ENCODE results near the gene SHISA8. TPM values are rescaled to one million over a fixed set of nuclear protein-coding genes. Genes with fewer than 3 reads are reported as not detected.
A peak's percentile ranks its signal among the peaks of the same experiment; 100 is the strongest.

Gene SHISA8
- total RNA-seq, 1 donor from 2014 or later = not detected

DNA sequence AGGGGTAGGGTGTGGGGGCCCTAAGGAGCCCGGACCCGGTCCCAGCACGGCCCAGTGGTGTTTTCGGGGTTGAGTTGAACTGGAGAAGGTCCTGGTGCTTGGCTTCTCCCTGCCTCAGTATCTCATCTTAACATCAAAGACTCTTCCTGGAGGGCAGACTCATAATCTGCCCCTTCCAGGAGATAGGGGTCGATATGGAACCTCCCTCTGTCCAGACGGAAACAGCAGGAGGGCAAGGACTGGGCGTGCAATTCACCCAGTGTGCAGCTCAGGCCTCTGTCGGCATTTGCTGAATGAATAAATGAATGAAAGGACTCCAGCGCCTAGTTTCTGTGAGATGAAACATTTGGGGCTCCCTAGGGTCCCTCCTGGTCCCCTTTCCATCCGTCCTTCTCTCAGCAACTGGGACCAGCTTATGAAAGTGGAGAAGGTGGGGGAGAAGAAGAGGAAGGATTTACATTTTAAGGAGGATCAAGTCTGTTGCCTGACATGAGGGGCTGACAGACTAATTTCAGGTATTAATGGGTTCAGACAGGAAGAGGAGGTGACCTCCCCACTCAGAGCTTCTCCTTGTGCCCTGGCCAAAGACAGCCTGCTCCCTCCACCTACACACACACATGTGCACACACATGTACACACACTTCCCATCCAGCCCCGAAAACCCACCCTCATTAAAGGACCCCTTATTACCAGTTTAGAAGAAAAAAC lies 1.1 kb upstream of the SHISA8 start:
- DNase-seq (ENCODE audit: low read depth in 2 of 2) = no peak

- no peak for DNase-seq (ENCODE audit: low read depth in 2 of 2)
Measured at GRCh38 chr22:41914611-41915034, 251 bp downstream of the SHISA8 start.

GRCh38 chr22:41913842-41914534 lies 886 bp downstream of the SHISA8 start:
- DNase-seq (ENCODE audit: low read depth in 2 of 2) = no peak

DNA sequence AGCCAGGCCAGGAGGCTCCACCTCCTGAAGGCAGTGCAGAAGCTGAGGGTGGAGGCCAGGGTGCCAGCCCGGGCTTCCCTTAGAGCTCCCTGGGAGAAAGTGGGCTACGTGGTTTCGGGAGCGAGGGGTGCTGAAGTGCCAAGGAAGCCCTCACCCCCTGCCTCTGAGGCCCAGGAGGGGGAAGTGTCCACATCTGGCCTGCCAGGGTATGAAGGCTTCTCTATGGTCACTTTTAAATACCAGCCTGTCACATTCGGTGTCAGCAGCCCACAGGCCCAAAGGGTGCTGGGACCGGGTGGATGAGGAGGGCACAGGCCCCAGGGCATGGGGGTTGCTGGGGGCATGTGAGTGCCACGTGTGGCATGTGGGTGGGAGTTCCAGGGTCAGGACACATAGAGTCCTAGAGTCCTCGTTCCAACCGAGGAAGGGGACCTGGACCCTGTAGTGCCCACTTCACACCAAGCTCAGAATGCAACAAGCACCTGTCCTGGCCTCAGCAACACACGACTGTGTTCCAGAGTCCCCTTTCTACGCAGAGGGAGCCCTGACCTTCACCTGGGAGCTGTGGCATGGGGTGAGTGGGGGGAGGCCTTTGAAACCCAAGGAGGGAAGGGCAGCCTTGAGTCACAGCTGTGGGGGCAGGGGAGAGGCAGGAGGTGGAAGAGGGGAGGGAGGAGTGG lies 1.7 kb downstream of the SHISA8 start:
- DNase-seq (ENCODE audit: low read depth in 2 of 2) = no peak

GRCh38 chr22:41912338-41913039 lies 2.4 kb downstream of the SHISA8 start:
- no peak for DNase-seq (ENCODE audit: low read depth in 2 of 2)

GRCh38 chr22:41911001-41911611 lies 3.8 kb downstream of the SHISA8 start:
- DNase-seq (ENCODE audit: low read depth in 2 of 2) = no peak

GRCh38 chr22:41910050-41911000 lies 4.5 kb downstream of the SHISA8 start:
- peak; percentile 17 to 21 for DNase-seq (ENCODE audit: low read depth in 2 of 2)

DNA sequence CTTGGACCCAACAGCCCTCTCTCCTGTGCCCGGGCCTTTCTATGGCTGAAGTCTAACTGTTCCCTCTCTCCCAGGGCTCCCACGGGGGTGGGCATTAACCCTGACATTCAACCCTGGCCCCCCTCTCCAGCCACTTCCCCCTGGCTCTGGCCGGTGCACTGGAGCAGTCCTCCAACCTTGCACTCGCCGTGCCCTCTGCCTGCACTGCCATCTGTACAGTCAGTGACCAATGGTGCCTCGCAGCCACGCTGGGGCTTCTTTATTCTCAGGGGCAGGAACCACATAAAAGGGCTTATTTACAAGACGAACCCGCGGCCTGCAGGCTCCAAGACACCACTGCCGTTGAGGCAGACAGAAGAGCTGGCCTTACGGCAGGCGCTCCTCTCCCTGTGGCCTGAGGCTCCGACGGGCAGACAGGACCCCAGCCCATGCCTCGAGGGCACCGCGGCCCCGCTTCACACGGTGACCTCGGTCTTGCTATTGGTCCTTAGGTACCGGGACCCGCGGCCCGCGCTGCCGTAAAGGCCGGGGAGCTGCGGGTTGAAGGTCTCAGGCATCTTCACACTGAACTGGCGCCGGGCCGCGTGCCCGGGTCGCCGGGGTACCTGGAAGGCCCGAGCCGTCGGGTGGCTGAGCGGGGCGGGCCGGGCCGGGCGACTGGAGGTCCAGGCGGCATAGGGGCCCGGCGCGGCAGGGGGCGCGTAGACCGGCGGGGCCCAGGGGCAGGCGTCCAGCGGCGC lies 5.4 kb downstream of the SHISA8 start:
- DNase-seq (ENCODE audit: low read depth in 2 of 2) = no peak

DNA sequence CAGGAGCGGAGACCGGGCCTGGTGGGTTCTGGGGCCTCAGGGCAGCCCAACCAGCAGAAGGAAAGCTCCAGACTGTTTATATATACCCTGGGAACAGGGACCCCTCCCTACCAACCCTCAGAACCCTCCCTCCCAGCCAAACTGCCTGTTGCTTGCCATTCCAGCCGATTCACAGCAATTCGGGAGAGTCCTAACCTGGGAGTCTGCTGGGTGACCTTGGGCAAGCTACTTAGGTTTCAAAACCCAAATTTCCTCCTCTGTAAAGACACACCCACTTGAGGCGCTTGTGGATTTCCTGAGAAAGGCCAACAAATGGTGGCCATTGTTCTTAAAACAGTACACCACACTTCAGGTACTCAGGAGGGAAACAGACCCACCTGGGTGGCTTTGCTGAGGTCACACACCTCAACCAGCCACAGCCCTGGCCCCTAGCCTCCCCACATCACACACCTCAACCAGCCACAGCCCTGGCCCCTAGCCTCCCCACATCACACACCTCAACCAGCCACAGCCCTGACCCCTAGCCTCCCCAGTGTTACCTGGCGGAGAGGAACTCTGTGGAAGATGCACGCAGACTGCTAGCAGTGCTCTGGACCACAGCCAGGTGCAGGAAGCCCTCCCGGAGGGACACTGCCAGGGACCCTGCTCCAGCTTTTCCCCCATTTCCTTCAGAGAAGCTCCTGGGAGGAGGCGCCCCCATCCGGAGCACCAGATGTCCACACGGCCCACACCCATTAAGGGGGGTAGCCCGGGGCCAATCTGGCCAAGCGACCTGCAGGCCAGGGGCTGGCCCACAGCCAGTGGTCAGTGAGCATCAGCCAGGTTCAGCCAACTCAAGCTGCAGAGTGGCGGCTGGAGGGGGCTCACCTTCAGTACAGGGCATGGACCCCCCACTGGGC lies 6.2 kb downstream of the SHISA8 start:
- no peak for DNase-seq (ENCODE audit: low read depth in 2 of 2)

DNA sequence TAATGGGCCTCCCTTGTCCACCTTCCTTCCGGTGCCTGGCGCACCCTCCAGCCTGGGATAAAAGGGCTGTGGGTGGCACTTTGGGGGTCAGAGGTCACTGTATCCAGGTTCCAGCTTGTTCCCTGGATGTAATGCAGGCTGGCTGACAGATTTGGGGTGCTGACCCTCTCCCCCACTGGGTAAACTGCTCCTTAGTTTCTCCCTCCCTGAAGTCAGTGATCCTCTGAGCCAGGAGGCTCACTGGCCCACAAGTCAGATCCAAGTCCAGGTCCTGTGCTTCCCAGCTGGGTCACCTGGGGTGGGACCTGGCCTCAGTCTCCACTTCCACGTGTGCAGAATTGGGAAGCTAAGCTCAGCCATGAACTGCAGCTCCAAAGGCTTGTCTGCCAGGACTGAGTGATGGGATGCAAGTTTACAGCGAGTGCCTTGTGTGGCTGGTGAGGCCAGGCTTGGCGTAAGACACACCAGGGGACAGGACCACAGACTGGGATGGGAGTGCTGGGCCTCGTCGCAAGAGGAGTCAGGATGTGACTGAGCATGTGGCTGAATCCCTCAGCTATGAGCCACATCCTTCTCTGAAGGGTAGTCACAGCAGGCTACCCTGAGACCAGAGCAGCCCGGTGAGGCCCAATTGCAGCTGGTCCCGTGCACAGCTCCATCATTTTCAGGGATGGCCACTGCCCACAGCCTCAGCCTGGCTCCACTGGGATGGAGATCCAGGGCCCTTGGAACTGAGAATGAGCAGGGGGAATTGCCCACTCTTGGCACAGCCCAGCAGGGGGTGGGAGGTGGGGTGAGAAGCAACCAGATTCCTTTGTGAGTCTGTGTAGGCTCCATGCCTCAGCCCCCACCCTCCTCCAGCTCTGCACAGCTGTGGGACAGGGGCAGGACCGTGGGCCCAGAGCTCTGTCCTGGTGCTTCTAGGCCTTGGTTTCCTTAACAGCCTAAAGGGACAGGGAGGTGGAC lies 7.2 kb downstream of the SHISA8 start:
- no peak for DNase-seq (ENCODE audit: low read depth in 2 of 2)

DNA sequence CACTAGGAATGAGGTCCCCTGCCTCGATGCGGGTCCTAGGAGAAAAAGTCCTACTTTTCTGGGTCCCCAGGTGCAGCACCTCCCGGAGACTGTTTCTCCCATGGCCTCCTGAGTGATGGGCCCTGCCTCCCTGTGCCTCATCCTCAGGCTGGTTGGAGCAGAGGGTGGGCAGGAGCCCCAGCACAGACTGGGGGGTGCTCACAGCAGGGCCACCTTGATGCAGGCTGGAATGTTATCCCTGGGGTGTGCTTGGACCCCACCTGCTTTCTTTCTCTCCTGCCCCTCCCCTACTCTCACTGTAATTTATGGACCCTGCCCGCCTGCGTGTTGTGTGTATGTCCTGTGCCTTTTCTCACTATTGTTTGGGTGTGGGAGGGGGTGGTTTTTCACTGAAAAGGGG lies 8.1 kb downstream of the SHISA8 start:
- no peak for DNase-seq (ENCODE audit: low read depth in 2 of 2)

GRCh38 chr22:41905411-41906202 lies 9.3 kb downstream of the SHISA8 start:
- no peak for DNase-seq (ENCODE audit: low read depth in 2 of 2)

DNA sequence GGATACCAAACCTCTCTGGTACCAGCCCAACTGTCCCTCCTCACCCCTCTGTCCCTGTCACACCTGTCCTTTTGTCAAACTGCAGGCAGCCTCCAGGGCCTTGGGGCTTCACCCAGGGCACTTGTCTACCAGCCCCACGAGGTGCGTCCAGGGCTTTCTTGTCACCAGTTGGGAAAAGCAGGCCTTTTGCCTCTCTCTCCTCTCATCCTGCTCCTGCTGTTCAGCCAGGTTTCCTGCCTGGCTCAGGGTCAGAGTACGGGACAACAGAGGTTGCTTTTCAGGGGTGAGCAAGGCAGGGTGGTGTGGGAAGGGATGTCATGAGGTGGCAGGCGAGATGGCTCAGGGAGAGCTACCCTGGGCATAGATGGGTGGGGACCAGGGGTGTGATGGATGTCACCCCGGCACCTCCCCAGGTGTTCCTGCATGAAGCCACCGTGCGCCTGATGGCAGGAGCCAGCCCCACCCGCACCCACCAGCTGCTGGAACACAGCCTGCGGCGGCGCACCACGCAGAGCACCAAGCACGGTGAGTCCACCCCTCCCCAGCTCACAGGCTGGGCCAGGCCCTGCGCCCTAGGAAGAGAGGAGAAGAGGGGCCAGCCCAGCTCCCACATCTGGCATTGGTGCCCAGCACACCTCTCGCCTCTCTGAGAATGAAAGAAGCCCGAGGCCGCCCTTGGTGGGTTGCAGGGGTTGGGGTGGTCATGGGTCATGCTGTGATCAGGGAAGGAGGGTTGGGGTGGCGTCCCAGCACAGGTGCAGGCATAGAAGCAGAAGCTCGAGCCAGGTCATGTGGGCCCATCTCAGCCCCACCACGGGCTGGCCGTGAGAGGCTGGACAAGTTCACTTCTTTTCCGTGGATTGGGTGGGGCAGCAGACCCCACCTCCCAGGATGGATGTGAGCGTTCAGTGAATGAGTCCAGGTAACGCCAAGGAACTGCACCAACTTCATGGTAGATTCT lies 10.1 kb downstream of the SHISA8 start:
- no peak for DNase-seq (ENCODE audit: low read depth in 2 of 2)

DNA sequence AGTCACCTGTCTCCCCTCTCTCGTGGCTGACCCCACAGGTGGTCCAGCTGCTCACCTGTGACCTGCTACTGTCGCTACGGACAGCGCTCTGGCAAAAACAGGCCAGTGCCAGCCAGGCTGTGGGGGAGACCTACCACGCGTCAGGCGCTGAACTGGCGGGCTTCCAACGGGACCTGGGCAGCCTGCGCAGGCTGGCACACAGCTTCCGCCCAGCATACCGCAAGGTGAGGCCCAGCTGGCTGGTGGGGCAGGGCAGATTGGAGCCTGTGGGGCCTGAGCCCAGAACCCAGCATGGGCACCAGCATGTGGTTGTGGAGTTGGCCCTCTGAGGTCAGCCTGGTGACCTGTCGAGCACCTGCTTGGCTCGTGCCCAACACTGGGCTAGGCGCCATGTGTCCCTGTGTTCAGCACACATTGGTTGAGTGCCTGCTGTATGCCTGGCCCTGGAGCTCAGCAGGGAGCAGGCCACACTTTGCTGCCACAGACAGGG lies 11.9 kb downstream of the SHISA8 start:
- DNase-seq (ENCODE audit: low read depth in 2 of 2) = no peak

DNA sequence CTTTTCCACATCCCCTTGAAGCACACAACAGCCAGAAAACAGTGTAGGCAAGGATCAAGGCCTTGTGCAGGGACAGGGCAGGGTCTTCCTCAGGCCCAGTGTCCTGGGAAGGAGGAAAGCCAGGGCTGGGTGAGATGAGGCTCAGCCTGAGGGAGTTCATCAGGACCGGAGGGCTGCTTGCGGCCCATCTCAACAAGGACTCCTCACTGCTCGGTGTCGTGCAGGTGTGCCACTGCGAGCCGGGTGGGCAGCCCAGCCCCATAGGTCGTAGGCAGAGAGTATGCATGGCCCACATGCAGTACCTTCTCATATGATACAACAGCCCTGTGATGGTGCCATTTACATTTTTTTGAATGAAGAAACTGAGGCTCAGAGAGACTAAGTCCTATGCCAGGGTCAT lies 12.9 kb downstream of the SHISA8 start:
- no peak for DNase-seq (ENCODE audit: low read depth in 2 of 2)

Data from lung microvascular endothelial cell (primary cell).